ENCODE data around the gene SNTG2. TPM values are rescaled to one million over a fixed set of nuclear protein-coding genes. Genes with fewer than 3 reads are reported as not detected.

The SNTG2 gene
- total and polyA plus RNA-seq, 2 of the 13 experiments (the other 11 are each of a cell fraction or from before 2014, with no cell fraction given): not detected

- H3K27me3 ChIP-seq (ENCODE audit: control insufficient read depth in 1 of 2, insufficient read depth in 2 of 2, low read length in 2 of 2): peaks cover 0 to 25% of the 10 kb centered on the region in 2 experiments; a peak in 2 of 5 replicates
- CTCF ChIA-PET (ENCODE audit: low intra/inter-chr PET ratio, low total read pairs): no interaction called here
- no peak for FAIRE-seq
- intact Hi-C loops (cut with micrococcal nuclease; ENCODE audit: unreplicated experiment) (no loop called here), in situ Hi-C loops (cut with HindIII; ENCODE audit: extremely low pct_ligation_motif_present, low pct_unique_long_range_greater_than_20kb) (no loop called here)
- H3K4me3 ChIP-seq (replicated peaks in 1 of 3; ENCODE audit: insufficient read depth in 1 of 3, low read depth in 2 of 3, low read length in 3 of 3): no peak overlapping the region
- H2AFZ ChIP-seq (ENCODE audit: low read length): no peak overlapping the region
- BruUV-seq (replicated peaks): no TSS peak
- no peaks in the 10 kb centered on the region for H3K36me3 ChIP-seq (replicated peaks in 1 of 2; ENCODE audit: control insufficient read depth in 1 of 2, insufficient read depth in 2 of 2, low read length in 2 of 2)
- TF ChIP-seq MAFF (IDR thresholded peaks at IDR 0.05; ENCODE audit: low read depth, low read length) (no peak), ZNF33A (CRISPR knock-in tag; IDR thresholded peaks at IDR 0.05; ENCODE audit: borderline replicate concordance) (no peak), RFX1 (IDR thresholded peaks at IDR 0.05) (no peak), ZNF160 (CRISPR knock-in tag; IDR thresholded peaks at IDR 0.05) (no peak), THAP7 (CRISPR knock-in tag; IDR thresholded peaks at IDR 0.05) (no peak), ZNF225 (CRISPR knock-in tag; IDR thresholded peaks at IDR 0.05) (no peak), PRPF4 (IDR thresholded peaks at IDR 0.05; ENCODE audit: low read depth, low read length, poor library complexity, severe bottlenecking) (no peak), ZKSCAN1 (IDR thresholded peaks at IDR 0.05; ENCODE audit: low read length) (no peak), TFDP2 (CRISPR knock-in tag; IDR thresholded peaks at IDR 0.05) (no peak)
- H4K20me1 ChIP-seq (ENCODE audit: insufficient read depth, low read length): no peaks in the 10 kb centered on the region
- no peak overlapping the region for H3K4me2 ChIP-seq (ENCODE audit: low read depth, low read length)
- H3K4me1 ChIP-seq (ENCODE audit: insufficient read depth, low read length): no peaks in the 10 kb centered on the region
- no peak overlapping the region for H3K9ac ChIP-seq (ENCODE audit: insufficient read depth, low read depth, low read length)
- WGBS (ENCODE audit: low lambda C conversion rate): 6% methylated on average over 4 of the region's 4 CpGs
- no peak for ATAC-seq
- POLR2A ChIA-PET: no interaction called here
- H3K27ac ChIP-seq (ENCODE audit: extremely low read length, insufficient read depth, low read length): no peak overlapping the region
- no peaks in the 10 kb centered on the region for H3K9me3 ChIP-seq (ENCODE audit: low read length)
- no peak for DNase-seq (ENCODE audit: low spot score)
- no peaks in the 10 kb centered on the region for H3K79me2 ChIP-seq (ENCODE audit: insufficient read depth, low read length)
Observed at GRCh38 chr2:1305342-1306013, 354.8 kb downstream of the SNTG2 start.
